PC-9 (cell line): Measurements from ENCODE around the gene XKR7. TPM values are rescaled to one million over a fixed set of nuclear protein-coding genes. Genes with fewer than 3 reads are reported as not detected.

Experiments used
- BruUV-seq: library from RNA; stranded (reverse); fragments of 400-500 nt; replicated peaks from 2 replicates; lab custom pipeline; 2021; lab: Mats Ljungman, UMichigan
- CTCF ChIA-PET: fragments of 300-600 bp; sonication (Branson Sonifier 250); formaldehyde crosslinking; loops from one replicate; lab custom pipeline; 2022; ENCODE audit warnings: antibody characterized with exemption; lab: Charles Lee
- POLR2A ChIA-PET: fragments of 300-600 bp; sonication (Branson Sonifier 250); formaldehyde crosslinking; loops from one replicate; lab custom pipeline; 2022; ENCODE audit warnings: antibody characterized with exemption; ENCODE audit not compliant: unreplicated experiment; lab: Charles Lee
- DNase-seq, 2 experiments: peaks; one replicate each; pipeline versions ENCODE4 v3.0.0 to v3.0.0-alpha.2; 2015 to 2022; ENCODE audit warnings: mixed read lengths in 1 of 2
- H2AFZ ChIP-seq: fragments of 200-600 bp; sonication (generic); 2 replicates; pipeline ENCODE4 v1.8.1; 2017; ENCODE audit warnings: antibody characterized with exemption
- H3F3A ChIP-seq: fragments of 200-600 bp; sonication (generic); 2 replicates; pipeline ENCODE4 v1.8.1; 2017; ENCODE audit warnings: antibody characterized with exemption, mild to moderate bottlenecking, low read depth; ENCODE audit not compliant: insufficient read depth
- H3K27ac ChIP-seq: fragments of 200-600 bp; sonication (generic); 2 replicates; pipeline ENCODE4 v1.6.1; 2016; ENCODE audit warnings: mixed run types
- H3K27me3 ChIP-seq: fragments of 200-600 bp; sonication (generic); 2 replicates; pipeline ENCODE4 v1.6.1; 2016; ENCODE audit warnings: low read depth, mixed run types; ENCODE audit not compliant: insufficient read depth
- H3K36me3 ChIP-seq: fragments of 200-600 bp; sonication (generic); 2 replicates; pipeline ENCODE4 v1.6.1; 2016; ENCODE audit warnings: low read depth, mixed run types
- H3K4me1 ChIP-seq: fragments of 200-600 bp; sonication (generic); replicated peaks from 2 replicates; pipeline ENCODE4 v1.6.1; 2016; ENCODE audit warnings: mixed run types; ENCODE audit not compliant: insufficient read depth
- H3K4me2 ChIP-seq: fragments of 200-600 bp; sonication (generic); 2 replicates; pipeline ENCODE4 v1.6.1; 2017; ENCODE audit warnings: mixed run types
- H3K4me3 ChIP-seq: fragments of 200-600 bp; sonication (generic); 2 replicates; pipeline ENCODE4 v1.6.1; 2016; ENCODE audit warnings: mixed run types
- H3K79me2 ChIP-seq: fragments of 200-600 bp; sonication (generic); 2 replicates; pipeline ENCODE4 v1.6.1; 2017; ENCODE audit warnings: low read depth, mixed run types
- H3K9me2 ChIP-seq: fragments of 200-600 bp; sonication (generic); 2 replicates; pipeline ENCODE4 v1.8.1; 2017; ENCODE audit warnings: mild to moderate bottlenecking; ENCODE audit not compliant: insufficient read depth
- H3K9me3 ChIP-seq: fragments of 200-600 bp; sonication (generic); 2 replicates; pipeline ENCODE4 v1.8.1; 2016; ENCODE audit warnings: low read depth; ENCODE audit not compliant: insufficient read depth
- H4K20me1 ChIP-seq: fragments of 200-600 bp; sonication (generic); 2 replicates; pipeline ENCODE4 v1.8.1; 2017; ENCODE audit not compliant: insufficient read depth
- EZH2 ChIP-seq: fragments of 200-600 bp; sonication (generic); IDR thresholded peaks from 2 replicates; pipeline ENCODE4 v1.8.0; 2017; ENCODE audit warnings: antibody characterized with exemption, low read depth
- intact Hi-C: fragments of 100-400 bp; cut with micrococcal nuclease; formaldehyde crosslinking; loops from one replicate; pipeline ENCODE4 v1.10.0; 2022; ENCODE audit not compliant: unreplicated experiment
- total RNA-seq: library from RNA; stranded (reverse); gene quantifications from 2 replicates; pipeline ENCODE4 v1.2.3, GENCODE V29; 2021
- TF ChIP-seq, protein P1 (sequence below): fragments of 200-600 bp; sonication (generic); conservative IDR thresholded peaks from 2 replicates; pipeline ENCODE4 v1.6.1; 2017; ENCODE audit warnings: mixed run types, antibody characterized with exemption, mild to moderate bottlenecking, moderate library complexity

Gene XKR7
- total RNA-seq, 1 experiment from 2014 or later = not detected

DNA sequence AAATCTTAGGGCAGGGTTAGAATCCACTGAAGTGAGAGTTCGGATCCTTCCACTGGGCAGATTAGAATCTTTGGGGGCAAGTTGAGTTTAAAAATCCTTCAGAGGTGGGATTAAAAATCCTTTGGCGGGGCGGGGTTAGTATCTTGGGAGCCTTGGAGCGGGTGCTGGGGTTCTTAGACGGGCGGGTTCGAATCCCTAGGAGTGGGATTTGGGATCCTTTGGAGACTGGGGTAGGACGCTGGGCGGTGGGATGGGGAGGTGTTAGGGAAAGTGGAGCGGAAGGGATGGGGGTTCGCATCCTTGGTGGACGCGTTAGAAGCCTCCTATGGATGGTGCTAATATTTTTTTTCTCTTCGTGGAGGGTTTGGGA is 83.8 kb downstream of the XKR7 start:
- H3K9me2 ChIP-seq = no peaks in the 10 kb centered on the region
- no peak overlapping the region for H3K4me2 ChIP-seq
- no peaks in the 10 kb centered on the region for H3K4me1 ChIP-seq
- no TSS peak for BruUV-seq
- no peak overlapping the region for H3K4me3 ChIP-seq
- intact Hi-C loops = no loop called here
- TF ChIP-seq, protein P1, sequence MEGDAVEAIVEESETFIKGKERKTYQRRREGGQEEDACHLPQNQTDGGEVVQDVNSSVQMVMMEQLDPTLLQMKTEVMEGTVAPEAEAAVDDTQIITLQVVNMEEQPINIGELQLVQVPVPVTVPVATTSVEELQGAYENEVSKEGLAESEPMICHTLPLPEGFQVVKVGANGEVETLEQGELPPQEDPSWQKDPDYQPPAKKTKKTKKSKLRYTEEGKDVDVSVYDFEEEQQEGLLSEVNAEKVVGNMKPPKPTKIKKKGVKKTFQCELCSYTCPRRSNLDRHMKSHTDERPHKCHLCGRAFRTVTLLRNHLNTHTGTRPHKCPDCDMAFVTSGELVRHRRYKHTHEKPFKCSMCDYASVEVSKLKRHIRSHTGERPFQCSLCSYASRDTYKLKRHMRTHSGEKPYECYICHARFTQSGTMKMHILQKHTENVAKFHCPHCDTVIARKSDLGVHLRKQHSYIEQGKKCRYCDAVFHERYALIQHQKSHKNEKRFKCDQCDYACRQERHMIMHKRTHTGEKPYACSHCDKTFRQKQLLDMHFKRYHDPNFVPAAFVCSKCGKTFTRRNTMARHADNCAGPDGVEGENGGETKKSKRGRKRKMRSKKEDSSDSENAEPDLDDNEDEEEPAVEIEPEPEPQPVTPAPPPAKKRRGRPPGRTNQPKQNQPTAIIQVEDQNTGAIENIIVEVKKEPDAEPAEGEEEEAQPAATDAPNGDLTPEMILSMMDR = no peak
- no peak for TF ChIP-seq EZH2
- no peaks in the 10 kb centered on the region for H3F3A ChIP-seq
- ChIA-PET POLR2A (no interaction called here), CTCF (no interaction called here)
- no peak for DNase-seq
- H3K9me3 ChIP-seq = no peaks in the 10 kb centered on the region
- no peaks in the 10 kb centered on the region for H3K36me3 ChIP-seq
- H3K79me2 ChIP-seq = no peaks in the 10 kb centered on the region
- H3K27me3 ChIP-seq = peaks cover 76% of the 10 kb centered on the region
- no peak overlapping the region for H3K27ac ChIP-seq
- H2AFZ ChIP-seq = no peak overlapping the region
- no peaks in the 10 kb centered on the region; the same call in 1 of the 2 replicates for H4K20me1 ChIP-seq

DNA sequence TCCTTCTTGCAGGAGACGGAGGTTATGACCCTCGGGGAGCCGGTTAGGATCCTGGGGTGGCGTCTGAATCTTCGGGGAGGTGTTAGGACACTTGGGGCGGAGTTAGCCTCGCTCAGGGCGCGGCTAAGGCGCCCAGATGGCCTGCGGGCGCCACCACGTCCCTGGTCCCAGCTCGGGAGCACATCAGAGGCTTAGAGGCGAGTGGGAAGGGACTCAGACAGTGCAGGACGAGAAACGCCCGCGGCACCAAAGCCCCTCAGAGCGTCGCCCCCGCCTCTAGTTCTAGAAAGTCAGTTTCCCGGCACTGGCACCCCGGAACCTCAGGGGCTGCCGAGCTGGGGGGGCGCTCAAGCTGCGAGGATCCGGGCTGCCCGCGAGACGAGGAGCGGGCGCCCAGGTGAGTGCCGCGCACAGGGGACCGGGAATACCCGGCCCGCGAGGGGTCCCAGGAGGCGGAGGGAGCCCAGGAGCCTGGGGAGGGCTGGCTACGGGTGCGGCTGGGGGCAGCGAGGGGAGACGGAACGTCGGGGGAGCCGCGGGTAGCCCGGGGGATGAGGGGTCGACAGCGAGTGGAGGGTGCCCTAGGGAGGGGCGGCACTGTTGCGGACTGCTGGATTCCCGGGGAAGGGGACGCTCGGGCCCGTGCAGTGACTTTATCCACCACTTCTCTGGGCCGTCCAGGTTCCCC is 84.3 kb downstream of the XKR7 start, which contains the start of gene HCK:
Gene HCK (plus strand): TSS at position 153 of the 688 bp plus-strand sequence.
- no peak within 1 kb of the TSS for H2AFZ ChIP-seq
- H3K9me3 ChIP-seq = no peaks in the 10 kb centered on the region
- no peaks in the 10 kb centered on the region for H3K79me2 ChIP-seq
- H3K27ac ChIP-seq = no peak within 1 kb of the TSS
- H3K27me3 ChIP-seq = peaks cover 80% of the 10 kb centered on the region
- ChIA-PET POLR2A (no interaction called here), CTCF (interaction anchor here (0.5 kb wide), 1 partner anchor 42 kb away, joined by 4 read pairs; no protein-coding TSS in a partner anchor)
- no peaks in the 10 kb centered on the region for H3K4me1 ChIP-seq
- TF ChIP-seq, protein P1 = no peak
- TF ChIP-seq EZH2 = no peak
- no peak for DNase-seq
- no peaks in the 10 kb centered on the region for H3F3A ChIP-seq
- H3K4me3 ChIP-seq = no peak within 1 kb of the TSS
- H3K4me2 ChIP-seq = no peak within 1 kb of the TSS
- no peaks in the 10 kb centered on the region for H3K9me2 ChIP-seq
- no peaks in the 10 kb centered on the region for H3K36me3 ChIP-seq
- BruUV-seq = no TSS peak
- intact Hi-C loops = no loop called here
- no peaks in the 10 kb centered on the region; the same call in 1 of the 2 replicates for H4K20me1 ChIP-seq

DNA sequence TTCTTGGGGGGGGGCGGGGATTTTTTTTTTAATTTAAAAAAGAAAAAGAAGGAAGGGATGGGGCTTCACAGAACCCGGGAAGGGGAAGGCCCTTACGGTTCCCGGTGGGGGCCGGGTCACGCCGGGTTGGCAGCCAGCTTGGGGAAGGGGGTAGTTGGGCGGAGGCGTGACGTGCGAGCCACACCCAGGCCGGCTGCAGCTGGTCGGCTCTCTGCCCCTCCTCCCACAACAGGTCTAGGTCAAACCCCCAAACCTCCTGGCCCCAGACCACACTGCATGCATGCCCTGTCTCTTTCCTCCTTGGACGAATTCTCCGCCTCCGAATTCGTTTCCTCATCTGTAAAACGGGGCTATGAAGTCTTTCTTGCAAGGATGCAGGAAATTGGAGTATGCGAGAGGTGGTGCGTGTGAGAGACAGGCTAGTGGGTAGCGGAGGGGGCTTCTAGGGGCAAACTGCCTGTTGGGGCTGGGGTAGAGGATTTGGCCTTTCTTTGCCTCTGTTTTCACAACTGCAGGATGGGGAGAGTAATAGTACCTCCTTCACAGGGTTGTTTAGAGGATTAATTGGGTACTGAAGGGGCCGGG is 84.9 kb downstream of the XKR7 start:
- Histone ChIP-seq H4K20me1 (no peaks in the 10 kb centered on the region; the same call in 1 of the 2 replicates), H3K36me3 (no peaks in the 10 kb centered on the region), H3F3A (no peaks in the 10 kb centered on the region), H2AFZ (no peak overlapping the region), H3K79me2 (no peaks in the 10 kb centered on the region), H3K9me2 (no peaks in the 10 kb centered on the region), H3K4me1 (no peaks in the 10 kb centered on the region), H3K4me2 (no peak overlapping the region), H3K9me3 (no peaks in the 10 kb centered on the region), H3K27ac (no peak overlapping the region), H3K4me3 (no peak overlapping the region), H3K27me3 (peaks cover 80% of the 10 kb centered on the region)
- CTCF ChIA-PET = no interaction called here
- POLR2A ChIA-PET = no interaction called here
- no peak for TF ChIP-seq EZH2
- TF ChIP-seq, protein P1 = no peak
- no TSS peak for BruUV-seq
- DNase-seq = no peak
- intact Hi-C loops = no loop called here

Other genes starting within 250 kb of the XKR7 start
- gene BCL2L1, start 245.3 kb upstream of the XKR7 start, total RNA-seq = 125 and 129 TPM in 2 replicates
- 140 and 164 TPM in 2 replicates for gene TPX2, start 228.9 kb upstream of the XKR7 start, total RNA-seq
- gene MYLK2, start 148.8 kb upstream of the XKR7 start, total RNA-seq = 0.18 and 0.50 TPM in 2 replicates
- not detected in 2 replicates for gene FOXS1, start 122.5 kb upstream of the XKR7 start, total RNA-seq
- not detected in 2 replicates for gene DUSP15, start 97.6 kb upstream of the XKR7 start, total RNA-seq
- 1.5 and 1.8 TPM in 2 replicates for gene TTLL9, start 97.5 kb upstream of the XKR7 start, total RNA-seq
- gene PDRG1, start 16.1 kb upstream of the XKR7 start, total RNA-seq = 13.7 and 15.3 TPM in 2 replicates
- 0.31 and 0.35 TPM in 2 replicates for gene CCM2L, start 42.3 kb downstream of the XKR7 start, total RNA-seq
- gene HCK, start 84.1 kb downstream of the XKR7 start, total RNA-seq = not detected in 2 replicates
- 58.4 and 67.8 TPM in 2 replicates for gene TM9SF4, start 141.6 kb downstream of the XKR7 start, total RNA-seq
- gene PLAGL2, start 239.6 kb downstream of the XKR7 start, total RNA-seq = 17.5 and 23.8 TPM in 2 replicates
- 38.1 and 51.3 TPM in 2 replicates for gene POFUT1, start 239.7 kb downstream of the XKR7 start, total RNA-seq